Measurements from ENCODE around the gene CPNE2.

Gene CPNE2

DNA sequence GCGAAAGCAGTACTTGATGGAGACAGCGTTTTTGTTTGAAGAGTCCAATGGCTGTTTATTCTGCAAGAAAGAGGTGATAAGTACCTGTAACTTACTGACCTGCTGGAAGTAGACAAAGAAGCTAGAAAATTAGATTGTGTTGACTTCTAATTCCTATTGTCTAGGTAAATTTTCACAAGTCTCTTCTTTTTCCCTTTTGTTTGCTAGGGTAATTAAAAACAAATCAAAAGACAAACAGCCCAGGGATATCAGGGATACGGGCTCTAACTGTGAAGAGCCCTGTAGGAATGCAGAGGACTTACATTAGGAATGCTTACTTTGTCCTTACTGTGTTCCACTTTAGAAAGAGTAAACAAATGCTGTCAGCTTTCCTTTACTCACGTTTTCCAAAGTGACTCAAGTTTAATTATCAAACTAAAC, 86.4 kb downstream of the CPNE2 start:
- DNase-seq (ENCODE audit: low spot score): no peak
- in situ Hi-C loops (cut with MboI; ENCODE audit: low pct_unique_long_range_greater_than_20kb, low sequenced_read_pairs, unreplicated experiment): no loop called here
- TF ChIP-seq, protein P1, sequence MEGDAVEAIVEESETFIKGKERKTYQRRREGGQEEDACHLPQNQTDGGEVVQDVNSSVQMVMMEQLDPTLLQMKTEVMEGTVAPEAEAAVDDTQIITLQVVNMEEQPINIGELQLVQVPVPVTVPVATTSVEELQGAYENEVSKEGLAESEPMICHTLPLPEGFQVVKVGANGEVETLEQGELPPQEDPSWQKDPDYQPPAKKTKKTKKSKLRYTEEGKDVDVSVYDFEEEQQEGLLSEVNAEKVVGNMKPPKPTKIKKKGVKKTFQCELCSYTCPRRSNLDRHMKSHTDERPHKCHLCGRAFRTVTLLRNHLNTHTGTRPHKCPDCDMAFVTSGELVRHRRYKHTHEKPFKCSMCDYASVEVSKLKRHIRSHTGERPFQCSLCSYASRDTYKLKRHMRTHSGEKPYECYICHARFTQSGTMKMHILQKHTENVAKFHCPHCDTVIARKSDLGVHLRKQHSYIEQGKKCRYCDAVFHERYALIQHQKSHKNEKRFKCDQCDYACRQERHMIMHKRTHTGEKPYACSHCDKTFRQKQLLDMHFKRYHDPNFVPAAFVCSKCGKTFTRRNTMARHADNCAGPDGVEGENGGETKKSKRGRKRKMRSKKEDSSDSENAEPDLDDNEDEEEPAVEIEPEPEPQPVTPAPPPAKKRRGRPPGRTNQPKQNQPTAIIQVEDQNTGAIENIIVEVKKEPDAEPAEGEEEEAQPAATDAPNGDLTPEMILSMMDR (IDR thresholded peaks at IDR 0.05; ENCODE audit: extremely low read depth, insufficient read depth, missing control alignments): no peak

DNA sequence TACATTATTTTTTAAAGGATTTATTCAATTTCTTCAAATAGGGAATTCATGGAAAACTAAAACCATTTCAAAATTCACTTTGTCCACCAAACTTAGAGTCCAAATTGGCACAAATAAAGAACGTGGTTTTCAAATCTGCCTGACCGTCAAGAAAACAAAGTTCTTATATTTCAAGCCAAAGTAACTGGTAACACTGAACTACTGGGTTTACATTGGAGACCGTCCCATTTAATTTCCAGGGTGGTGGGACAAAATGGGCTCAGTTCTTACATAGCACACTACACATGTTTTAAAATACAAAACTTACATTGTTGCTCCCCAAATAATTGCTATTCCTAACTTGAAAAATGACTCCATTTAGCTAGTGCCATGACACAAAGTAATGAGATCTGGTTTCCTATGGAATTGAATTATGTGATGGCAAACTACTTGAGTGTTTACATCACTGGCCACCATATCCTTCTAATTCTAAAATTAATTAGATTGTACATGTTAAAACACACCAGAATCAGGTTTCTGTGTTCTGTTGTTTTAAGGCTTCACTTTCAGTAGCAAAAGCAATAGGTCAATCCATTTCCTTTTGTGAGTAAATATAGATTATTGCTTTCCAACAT, 86.9 kb downstream of the CPNE2 start:
- TF ChIP-seq, protein P1 (IDR thresholded peaks at IDR 0.05; ENCODE audit: extremely low read depth, insufficient read depth, missing control alignments): no peak
- no peak for DNase-seq (ENCODE audit: low spot score)
- in situ Hi-C loops (cut with MboI; ENCODE audit: low pct_unique_long_range_greater_than_20kb, low sequenced_read_pairs, unreplicated experiment): no loop called here

DNA sequence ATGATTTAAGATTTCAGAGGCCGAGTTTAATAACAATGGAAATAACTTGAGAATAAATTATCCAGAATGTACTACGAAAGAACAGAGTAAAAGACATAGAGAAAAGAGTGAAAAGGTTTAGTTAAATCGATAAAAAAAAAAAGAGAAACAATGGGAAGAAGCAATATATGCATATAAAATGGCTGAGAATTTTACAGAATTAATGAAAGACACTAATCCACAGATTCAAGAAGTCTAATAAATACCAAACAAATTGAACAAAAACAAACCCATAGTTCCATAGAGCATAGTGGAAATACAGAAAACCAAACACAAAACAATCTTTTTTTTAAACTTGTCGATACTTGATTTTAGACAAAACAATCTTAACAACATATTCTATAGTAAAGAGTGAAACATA, 91.7 kb downstream of the CPNE2 start:
- in situ Hi-C loops (cut with MboI; ENCODE audit: low pct_unique_long_range_greater_than_20kb, low sequenced_read_pairs, unreplicated experiment): no loop called here
- DNase-seq (ENCODE audit: low spot score): no peak
- TF ChIP-seq, protein P1 (IDR thresholded peaks at IDR 0.05; ENCODE audit: extremely low read depth, insufficient read depth, missing control alignments): no peak

DNA sequence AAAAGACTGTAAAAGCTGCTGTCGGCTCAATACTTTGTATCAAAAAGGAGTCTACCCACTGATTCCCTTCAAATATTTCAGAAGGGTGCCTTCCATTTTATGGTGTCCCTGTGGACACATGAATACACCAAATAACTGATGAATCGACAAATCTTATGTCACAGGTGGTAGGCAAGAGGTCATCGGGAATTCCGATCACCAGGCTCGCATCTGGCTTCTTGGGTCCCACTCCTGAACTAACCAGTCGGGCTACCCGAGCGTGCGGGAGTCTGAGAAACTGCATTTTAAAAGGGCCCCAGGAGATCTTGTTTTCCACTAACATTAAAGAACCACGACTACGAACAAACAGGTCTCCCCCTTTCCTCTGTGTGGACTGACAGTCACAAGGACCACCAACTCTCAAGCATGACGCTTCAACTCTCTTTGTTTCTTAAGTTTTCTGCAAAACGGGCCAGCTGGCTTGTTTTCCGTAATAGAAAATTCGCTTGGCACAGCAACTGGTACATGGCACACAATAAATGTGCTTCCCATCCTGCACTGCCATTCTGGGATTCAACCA, 92.6 kb downstream of the CPNE2 start:
- in situ Hi-C loops (cut with MboI; ENCODE audit: low pct_unique_long_range_greater_than_20kb, low sequenced_read_pairs, unreplicated experiment): no loop called here

DNA sequence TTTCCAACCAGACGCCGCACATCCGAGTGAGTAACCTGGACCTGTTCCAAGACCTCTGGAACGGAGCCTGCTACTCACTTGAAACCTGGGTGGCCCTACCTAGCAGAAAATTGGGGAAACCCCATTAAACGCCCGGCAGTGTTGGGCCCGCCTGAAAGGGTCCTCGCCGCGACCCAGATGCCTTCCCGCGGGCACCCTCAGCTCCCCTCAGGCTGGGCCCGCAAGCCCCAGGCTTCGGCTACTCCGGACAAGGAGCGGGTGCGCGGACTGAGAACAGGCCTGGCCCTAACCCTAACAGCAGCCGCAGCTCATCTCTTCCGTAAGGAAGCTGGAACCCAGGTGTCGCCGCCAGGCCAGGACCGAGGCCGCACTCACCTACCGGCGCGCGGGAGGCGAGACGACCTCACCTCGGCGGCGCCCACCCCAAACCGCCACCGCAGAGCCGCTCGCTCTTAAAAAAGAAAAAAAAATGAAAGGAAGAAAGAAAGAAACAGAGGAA, 93.1 kb downstream of the CPNE2 start:
- DNase-seq (ENCODE audit: low spot score): no peak
- TF ChIP-seq, protein P1 (IDR thresholded peaks at IDR 0.05; ENCODE audit: extremely low read depth, insufficient read depth, missing control alignments): no peak
- in situ Hi-C loops (cut with MboI; ENCODE audit: low pct_unique_long_range_greater_than_20kb, low sequenced_read_pairs, unreplicated experiment): no loop called here

More for the DNA sequence above, 92.6 kb downstream of the CPNE2 start:
- DNase-seq (ENCODE audit: low spot score): no peak
- TF ChIP-seq, protein P1 (IDR thresholded peaks at IDR 0.05; ENCODE audit: extremely low read depth, insufficient read depth, missing control alignments): no peak

DNA sequence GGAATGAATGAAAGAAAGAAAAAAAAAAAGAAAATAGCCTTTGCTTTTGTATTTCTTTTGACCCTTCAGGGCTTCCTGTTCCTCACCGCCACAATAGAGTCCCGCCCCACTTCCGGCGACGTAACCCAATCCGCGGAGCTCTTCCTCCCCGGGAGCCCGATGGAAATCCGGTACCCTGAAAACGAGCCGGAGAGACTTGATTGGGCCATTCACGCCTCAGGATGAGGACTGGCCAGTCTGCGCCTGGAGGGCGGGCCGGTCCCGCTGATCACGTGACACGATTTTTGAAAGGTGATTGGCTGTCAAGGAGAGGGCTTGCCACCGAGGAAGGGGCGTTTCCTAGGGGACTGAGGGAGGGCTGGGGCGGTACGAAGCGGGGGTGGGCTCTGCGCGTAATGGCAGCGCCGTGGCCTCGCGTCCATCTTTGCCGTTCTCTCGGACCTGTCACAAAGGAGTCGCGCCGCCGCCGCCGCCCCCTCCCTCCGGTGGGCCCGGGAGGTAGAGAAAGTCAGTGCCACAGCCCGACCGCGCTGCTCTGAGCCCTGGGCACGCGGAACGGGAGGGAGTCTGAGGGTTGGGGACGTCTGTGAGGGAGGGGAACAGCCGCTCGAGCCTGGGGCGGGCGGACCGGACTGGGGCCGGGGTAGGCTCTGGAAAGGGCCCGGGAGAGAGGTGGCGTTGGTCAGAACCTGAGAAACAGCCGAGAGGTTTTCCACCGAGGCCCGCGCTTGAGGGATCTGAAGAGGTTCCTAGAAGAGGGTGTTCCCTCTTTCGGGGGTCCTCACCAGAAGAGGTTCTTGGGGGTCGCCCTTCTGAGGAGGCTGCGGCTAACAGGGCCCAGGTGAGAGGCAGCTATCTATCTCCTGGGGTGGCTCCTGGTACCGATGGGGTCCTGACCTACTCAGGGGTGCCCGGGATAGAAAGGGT, 93.8 kb downstream of the CPNE2 start, which contains the start of the genes PSME3IP1 and RSPRY1:
PSME3IP1 (minus strand) TSS at position 95 of the 927 bp plus-strand sequence. CDS start 12,185 bp downstream, outside the sequence.
RSPRY1 (plus strand) TSS at position 385 of the 927 bp plus-strand sequence. CDS start 18,330 bp downstream, outside the sequence.
- DNase-seq (ENCODE audit: low spot score): peak; percentile 100
- TF ChIP-seq, protein P1 (IDR thresholded peaks at IDR 0.05; ENCODE audit: extremely low read depth, insufficient read depth, missing control alignments): no peak
- in situ Hi-C loops (cut with MboI; ENCODE audit: low pct_unique_long_range_greater_than_20kb, low sequenced_read_pairs, unreplicated experiment): no loop called here
